ENCODE results near the gene ABCC6.
A peak's percentile ranks its signal among the peaks of the same experiment; 100 is the strongest.

The ABCC6 gene

GRCh38 chr16:16139806-16140205 lies 83.5 kb downstream of the ABCC6 start:
- no peak overlapping the region for H3K4me2 ChIP-seq
- H3K27ac ChIP-seq, result no peak overlapping the region
- H3K27me3 ChIP-seq, result no peaks in the 10 kb centered on the region
- H4K20me1 ChIP-seq, result peaks cover 14% of the 10 kb centered on the region; the same call in 1 of the 2 replicates
- H3K4me3 ChIP-seq, result no peak overlapping the region
- TF ChIP-seq Cebpa-rat (IDR thresholded peaks at IDR 0.05), result no peak
- peaks cover 48% of the 10 kb centered on the region for H3K4me1 ChIP-seq
- no peak overlapping the region for H3K9ac ChIP-seq
- H3K9me3 ChIP-seq, result no peaks in the 10 kb centered on the region
- peaks cover 86% of the 10 kb centered on the region for H3K36me3 ChIP-seq

- Histone ChIP-seq H4K20me1 (peaks cover 13% of the 10 kb centered on the region; the same call in 1 of the 2 replicates), H3K4me2 (no peak overlapping the region), H3K9me3 (no peaks in the 10 kb centered on the region), H3K9ac (no peak overlapping the region), H3K4me1 (peaks cover 43% of the 10 kb centered on the region), H3K36me3 (peaks cover 86% of the 10 kb centered on the region), H3K4me3 (no peak overlapping the region), H3K27me3 (no peaks in the 10 kb centered on the region), H3K27ac (no peak overlapping the region)
- no peak for TF ChIP-seq Cebpa-rat (IDR thresholded peaks at IDR 0.05)
These were observed 84.2 kb downstream of the ABCC6 start for GRCh38 chr16:16139061-16139460.

- H3K27ac ChIP-seq, result no peak overlapping the region
- H3K4me1 ChIP-seq, result peaks cover 34% of the 10 kb centered on the region
- H3K4me3 ChIP-seq, result no peak overlapping the region
- H3K36me3 ChIP-seq, result peaks cover 87% of the 10 kb centered on the region
- H4K20me1 ChIP-seq, result peaks cover 13% of the 10 kb centered on the region; the same call in 1 of the 2 replicates
- H3K4me2 ChIP-seq, result no peak overlapping the region
- no peaks in the 10 kb centered on the region for H3K9me3 ChIP-seq
- TF ChIP-seq Cebpa-rat (IDR thresholded peaks at IDR 0.05), result no peak
- no peaks in the 10 kb centered on the region for H3K27me3 ChIP-seq
- H3K9ac ChIP-seq, result no peak overlapping the region
These were observed 85.2 kb downstream of the ABCC6 start for GRCh38 chr16:16138034-16138635.

- Histone ChIP-seq H3K27me3 (no peaks in the 10 kb centered on the region), H3K36me3 (peaks cover 97% of the 10 kb centered on the region), H3K4me1 (peaks cover 24% of the 10 kb centered on the region), H3K9ac (no peak overlapping the region), H3K4me3 (no peak overlapping the region), H3K4me2 (no peak overlapping the region), H3K9me3 (no peaks in the 10 kb centered on the region), H4K20me1 (peaks cover 13% of the 10 kb centered on the region; the same call in 1 of the 2 replicates), H3K27ac (no peak overlapping the region)
- TF ChIP-seq Cebpa-rat (IDR thresholded peaks at IDR 0.05), result no peak
These were observed 86.2 kb downstream of the ABCC6 start for GRCh38 chr16:16137110-16137509.

- Histone ChIP-seq H3K4me1 (peaks cover 19% of the 10 kb centered on the region), H4K20me1 (peaks cover 11% of the 10 kb centered on the region; the same call in 1 of the 2 replicates), H3K36me3 (peaks cover 100% of the 10 kb centered on the region), H3K27me3 (no peaks in the 10 kb centered on the region), H3K4me2 (no peak overlapping the region), H3K27ac (no peak overlapping the region), H3K4me3 (no peak overlapping the region), H3K9ac (no peak overlapping the region), H3K9me3 (no peaks in the 10 kb centered on the region)
- TF ChIP-seq Cebpa-rat (IDR thresholded peaks at IDR 0.05), result no peak
These were observed 86.7 kb downstream of the ABCC6 start for GRCh38 chr16:16136588-16136987.

GRCh38 chr16:16133943-16134604 lies 89.2 kb downstream of the ABCC6 start:
- Histone ChIP-seq H3K27me3 (no peaks in the 10 kb centered on the region), H3K9ac (no peak overlapping the region), H4K20me1 (no peaks in the 10 kb centered on the region), H3K27ac (no peak overlapping the region), H3K36me3 (peaks cover 100% of the 10 kb centered on the region), H3K4me1 (no peaks in the 10 kb centered on the region), H3K4me2 (no peak overlapping the region), H3K9me3 (no peaks in the 10 kb centered on the region), H3K4me3 (no peak overlapping the region)
- no peak for TF ChIP-seq Cebpa-rat (IDR thresholded peaks at IDR 0.05)

- Histone ChIP-seq H3K27ac (no peak overlapping the region), H3K36me3 (peaks cover 99% of the 10 kb centered on the region), H3K9me3 (no peaks in the 10 kb centered on the region), H3K4me3 (no peak overlapping the region), H3K4me1 (peaks cover 9% of the 10 kb centered on the region), H3K27me3 (no peaks in the 10 kb centered on the region), H3K4me2 (no peak overlapping the region), H3K9ac (no peak overlapping the region), H4K20me1 (no peaks in the 10 kb centered on the region)
- no peak for TF ChIP-seq Cebpa-rat (IDR thresholded peaks at IDR 0.05)
These were observed 91.6 kb downstream of the ABCC6 start for GRCh38 chr16:16131659-16132058.

GRCh38 chr16:16131204-16131603 lies 92.1 kb downstream of the ABCC6 start:
- Histone ChIP-seq H3K9ac (no peak overlapping the region), H3K4me2 (no peak overlapping the region), H3K27ac (no peak overlapping the region), H3K36me3 (peaks cover 99% of the 10 kb centered on the region), H4K20me1 (no peaks in the 10 kb centered on the region), H3K27me3 (no peaks in the 10 kb centered on the region), H3K9me3 (no peaks in the 10 kb centered on the region), H3K4me3 (no peak overlapping the region), H3K4me1 (peaks cover 10% of the 10 kb centered on the region)
- no peak for TF ChIP-seq Cebpa-rat (IDR thresholded peaks at IDR 0.05)

GRCh38 chr16:16127469-16128116 lies 95.7 kb downstream of the ABCC6 start:
- Histone ChIP-seq H4K20me1 (no peaks in the 10 kb centered on the region), H3K4me2 (peak overlapping the region; percentile 12; the same call in 1 of the 2 replicates), H3K9ac (no peak overlapping the region), H3K36me3 (peaks cover 99% of the 10 kb centered on the region), H3K27ac (peak overlapping the region; percentile 51; the same call in 1 of the 2 replicates), H3K4me3 (no peak overlapping the region), H3K9me3 (peaks cover 22% of the 10 kb centered on the region), H3K27me3 (no peaks in the 10 kb centered on the region), H3K4me1 (peaks cover 10% of the 10 kb centered on the region)
- no peak for TF ChIP-seq Cebpa-rat (IDR thresholded peaks at IDR 0.05)

GRCh38 chr16:16126896-16127295 lies 96.4 kb downstream of the ABCC6 start:
- no peak for TF ChIP-seq Cebpa-rat (IDR thresholded peaks at IDR 0.05)
- H3K27me3 ChIP-seq, result no peaks in the 10 kb centered on the region
- peak overlapping the region; percentile 12; the same call in 1 of the 2 replicates for H3K4me2 ChIP-seq
- H4K20me1 ChIP-seq, result no peaks in the 10 kb centered on the region
- peak overlapping the region; percentile 51; the same call in 1 of the 2 replicates for H3K27ac ChIP-seq
- H3K9me3 ChIP-seq, result peaks cover 22% of the 10 kb centered on the region
- peak overlapping the region; percentile 43; the same call in 1 of the 2 replicates for H3K9ac ChIP-seq
- no peak overlapping the region for H3K4me3 ChIP-seq
- H3K4me1 ChIP-seq, result peaks cover 10% of the 10 kb centered on the region
- peaks cover 99% of the 10 kb centered on the region for H3K36me3 ChIP-seq

Measured in BLaER1 (cell line).